Measurements from ENCODE around the gene KIAA0753. TPM values are rescaled to one million over a fixed set of nuclear protein-coding genes. Genes with fewer than 3 reads are reported as not detected.

KIAA0753 gene
- total RNA-seq, 1 experiment from 2014 or later, result 18.3 TPM

DNA sequence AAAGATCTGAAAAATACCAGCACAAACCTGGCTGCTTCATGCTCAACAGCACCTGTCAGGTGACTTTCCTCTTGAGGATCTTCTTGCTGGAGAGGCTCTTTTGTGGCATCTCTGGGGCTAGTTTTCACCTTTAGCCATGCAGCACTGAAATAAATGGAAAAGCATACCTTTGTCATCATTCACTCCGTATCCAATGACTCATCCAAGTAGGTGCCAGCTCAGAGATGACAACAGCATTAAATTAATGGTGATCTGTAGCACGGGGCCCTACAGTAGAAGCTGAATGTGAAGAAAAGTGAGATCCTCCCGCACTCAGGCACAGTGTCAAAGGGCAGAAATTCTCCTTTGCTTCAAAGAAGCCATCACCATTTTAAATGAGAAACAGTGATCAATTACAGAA lies 32.2 kb downstream of the KIAA0753 start:
- peak overlapping the region; percentile 49; the same call in 1 of the 2 replicates for H3K27ac ChIP-seq (ENCODE audit: low read depth, low read length)
- peak; percentile 49 for DNase-seq (ENCODE audit: low read depth, low spot score)
- H3K4me3 ChIP-seq (replicated peaks in 1 of 2; ENCODE audit: low read depth in 1 of 2, low read length in 2 of 2), result 0 out of 4 replicates have a peak overlapping the region, but pooled peaks of 1 of the 2 experiments have one; percentile 0
- peak; percentile 94 for ATAC-seq
- RAD21 ChIA-PET (ENCODE audit: low non-redundant PET in 1 of 2, low total read pairs in 2 of 2, uncharacterized antibody in 2 of 2, unreplicated experiment in 2 of 2), result no interaction called here
- H3K79me2 ChIP-seq (ENCODE audit: insufficient read depth, low read length), result peaks cover 6% of the 10 kb centered on the region
- H3K27me3 ChIP-seq (ENCODE audit: insufficient read depth, low read length), result no peaks in the 10 kb centered on the region
- no peaks in the 10 kb centered on the region for H3K9me3 ChIP-seq (ENCODE audit: control insufficient read depth in 1 of 2, insufficient read depth in 1 of 2, low read depth in 1 of 2, low read length in 2 of 2)
- CTCF ChIA-PET, result interaction anchor here (0.9 kb wide), 1 partner anchor 11 kb away, joined by 4 read pairs; no protein-coding TSS in a partner anchor
- H3K36me3 ChIP-seq (ENCODE audit: control insufficient read depth in 1 of 2, insufficient read depth in 2 of 2, low read length in 2 of 2), result peaks cover 30 to 41% of the 10 kb centered on the region in 2 experiments
- peak overlapping the region; percentile 28 for H3K9ac ChIP-seq (ENCODE audit: low read length)
- no TSS peak for BruUV-seq (replicated peaks)
- TF ChIP-seq SRF (IDR thresholded peaks at IDR 0.05; ENCODE audit: low read depth) (no peak), TCF7L2 (IDR thresholded peaks at IDR 0.05; ENCODE audit: borderline replicate concordance, extremely low read depth, insufficient read depth, insufficient read length) (no peak), YY1 (IDR thresholded peaks at IDR 0.05; ENCODE audit: extremely low read depth, insufficient replicate concordance, low read depth, low read length) (no peak), SP1 (IDR thresholded peaks at IDR 0.05; ENCODE audit: low read depth) (no peak; the same call in 1 of the 2 replicates), FOSL1 (IDR thresholded peaks at IDR 0.05; ENCODE audit: low read depth) (peak; percentile 91), EGR1 (IDR thresholded peaks at IDR 0.05; ENCODE audit: low read depth) (no peak), EZH2 (IDR thresholded peaks at IDR 0.05) (no peak), ZFX (IDR thresholded peaks at IDR 0.05) (no peak), POLR2AphosphoS5 (IDR thresholded peaks at IDR 0.05; ENCODE audit: low read depth, low read length) (no peak), CBX3 (IDR thresholded peaks at IDR 0.05; ENCODE audit: low read depth) (no peak), RAD21 (IDR thresholded peaks at IDR 0.05; ENCODE audit: low read depth) (no peak), JUND (IDR thresholded peaks at IDR 0.05) (peak; percentile 78)
- TF ChIP-seq, protein P1, sequence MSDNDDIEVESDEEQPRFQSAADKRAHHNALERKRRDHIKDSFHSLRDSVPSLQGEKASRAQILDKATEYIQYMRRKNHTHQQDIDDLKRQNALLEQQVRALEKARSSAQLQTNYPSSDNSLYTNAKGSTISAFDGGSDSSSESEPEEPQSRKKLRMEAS (IDR thresholded peaks at IDR 0.05), result peak; percentile 44; the same call in 1 of the 2 replicates
- TF ChIP-seq, protein P2, sequence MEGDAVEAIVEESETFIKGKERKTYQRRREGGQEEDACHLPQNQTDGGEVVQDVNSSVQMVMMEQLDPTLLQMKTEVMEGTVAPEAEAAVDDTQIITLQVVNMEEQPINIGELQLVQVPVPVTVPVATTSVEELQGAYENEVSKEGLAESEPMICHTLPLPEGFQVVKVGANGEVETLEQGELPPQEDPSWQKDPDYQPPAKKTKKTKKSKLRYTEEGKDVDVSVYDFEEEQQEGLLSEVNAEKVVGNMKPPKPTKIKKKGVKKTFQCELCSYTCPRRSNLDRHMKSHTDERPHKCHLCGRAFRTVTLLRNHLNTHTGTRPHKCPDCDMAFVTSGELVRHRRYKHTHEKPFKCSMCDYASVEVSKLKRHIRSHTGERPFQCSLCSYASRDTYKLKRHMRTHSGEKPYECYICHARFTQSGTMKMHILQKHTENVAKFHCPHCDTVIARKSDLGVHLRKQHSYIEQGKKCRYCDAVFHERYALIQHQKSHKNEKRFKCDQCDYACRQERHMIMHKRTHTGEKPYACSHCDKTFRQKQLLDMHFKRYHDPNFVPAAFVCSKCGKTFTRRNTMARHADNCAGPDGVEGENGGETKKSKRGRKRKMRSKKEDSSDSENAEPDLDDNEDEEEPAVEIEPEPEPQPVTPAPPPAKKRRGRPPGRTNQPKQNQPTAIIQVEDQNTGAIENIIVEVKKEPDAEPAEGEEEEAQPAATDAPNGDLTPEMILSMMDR (IDR thresholded peaks at IDR 0.05 in 2 of 3, conservative IDR thresholded peaks at IDR 0.05 in 1 of 3; ENCODE audit: borderline replicate concordance in 1 of 3, insufficient read depth in 1 of 3, low read depth in 2 of 3, low read length in 2 of 3), result no peak
- TF ChIP-seq, protein P3, sequence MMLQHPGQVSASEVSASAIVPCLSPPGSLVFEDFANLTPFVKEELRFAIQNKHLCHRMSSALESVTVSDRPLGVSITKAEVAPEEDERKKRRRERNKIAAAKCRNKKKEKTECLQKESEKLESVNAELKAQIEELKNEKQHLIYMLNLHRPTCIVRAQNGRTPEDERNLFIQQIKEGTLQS (IDR thresholded peaks at IDR 0.05), result no peak
- TF ChIP-seq, protein P4, sequence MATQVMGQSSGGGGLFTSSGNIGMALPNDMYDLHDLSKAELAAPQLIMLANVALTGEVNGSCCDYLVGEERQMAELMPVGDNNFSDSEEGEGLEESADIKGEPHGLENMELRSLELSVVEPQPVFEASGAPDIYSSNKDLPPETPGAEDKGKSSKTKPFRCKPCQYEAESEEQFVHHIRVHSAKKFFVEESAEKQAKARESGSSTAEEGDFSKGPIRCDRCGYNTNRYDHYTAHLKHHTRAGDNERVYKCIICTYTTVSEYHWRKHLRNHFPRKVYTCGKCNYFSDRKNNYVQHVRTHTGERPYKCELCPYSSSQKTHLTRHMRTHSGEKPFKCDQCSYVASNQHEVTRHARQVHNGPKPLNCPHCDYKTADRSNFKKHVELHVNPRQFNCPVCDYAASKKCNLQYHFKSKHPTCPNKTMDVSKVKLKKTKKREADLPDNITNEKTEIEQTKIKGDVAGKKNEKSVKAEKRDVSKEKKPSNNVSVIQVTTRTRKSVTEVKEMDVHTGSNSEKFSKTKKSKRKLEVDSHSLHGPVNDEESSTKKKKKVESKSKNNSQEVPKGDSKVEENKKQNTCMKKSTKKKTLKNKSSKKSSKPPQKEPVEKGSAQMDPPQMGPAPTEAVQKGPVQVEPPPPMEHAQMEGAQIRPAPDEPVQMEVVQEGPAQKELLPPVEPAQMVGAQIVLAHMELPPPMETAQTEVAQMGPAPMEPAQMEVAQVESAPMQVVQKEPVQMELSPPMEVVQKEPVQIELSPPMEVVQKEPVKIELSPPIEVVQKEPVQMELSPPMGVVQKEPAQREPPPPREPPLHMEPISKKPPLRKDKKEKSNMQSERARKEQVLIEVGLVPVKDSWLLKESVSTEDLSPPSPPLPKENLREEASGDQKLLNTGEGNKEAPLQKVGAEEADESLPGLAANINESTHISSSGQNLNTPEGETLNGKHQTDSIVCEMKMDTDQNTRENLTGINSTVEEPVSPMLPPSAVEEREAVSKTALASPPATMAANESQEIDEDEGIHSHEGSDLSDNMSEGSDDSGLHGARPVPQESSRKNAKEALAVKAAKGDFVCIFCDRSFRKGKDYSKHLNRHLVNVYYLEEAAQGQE (IDR thresholded peaks at IDR 0.05; ENCODE audit: low read depth), result no peak
- TF ChIP-seq, protein P5, sequence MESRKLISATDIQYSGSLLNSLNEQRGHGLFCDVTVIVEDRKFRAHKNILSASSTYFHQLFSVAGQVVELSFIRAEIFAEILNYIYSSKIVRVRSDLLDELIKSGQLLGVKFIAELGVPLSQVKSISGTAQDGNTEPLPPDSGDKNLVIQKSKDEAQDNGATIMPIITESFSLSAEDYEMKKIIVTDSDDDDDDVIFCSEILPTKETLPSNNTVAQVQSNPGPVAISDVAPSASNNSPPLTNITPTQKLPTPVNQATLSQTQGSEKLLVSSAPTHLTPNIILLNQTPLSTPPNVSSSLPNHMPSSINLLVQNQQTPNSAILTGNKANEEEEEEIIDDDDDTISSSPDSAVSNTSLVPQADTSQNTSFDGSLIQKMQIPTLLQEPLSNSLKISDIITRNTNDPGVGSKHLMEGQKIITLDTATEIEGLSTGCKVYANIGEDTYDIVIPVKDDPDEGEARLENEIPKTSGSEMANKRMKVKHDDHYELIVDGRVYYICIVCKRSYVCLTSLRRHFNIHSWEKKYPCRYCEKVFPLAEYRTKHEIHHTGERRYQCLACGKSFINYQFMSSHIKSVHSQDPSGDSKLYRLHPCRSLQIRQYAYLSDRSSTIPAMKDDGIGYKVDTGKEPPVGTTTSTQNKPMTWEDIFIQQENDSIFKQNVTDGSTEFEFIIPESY (IDR thresholded peaks at IDR 0.05; ENCODE audit: extremely low read depth, insufficient replicate concordance, low read length), result no peak
- intact Hi-C loops (cut with micrococcal nuclease), result no loop called here
- H4K20me1 ChIP-seq (ENCODE audit: insufficient read depth), result no peaks in the 10 kb centered on the region
- H3K4me1 ChIP-seq (ENCODE audit: control insufficient read depth in 1 of 2, insufficient read depth in 2 of 2, low read length in 2 of 2), result peaks cover 11 to 23% of the 10 kb centered on the region in 2 experiments
- POLR2A ChIA-PET, result interaction anchor here (1.4 kb wide), 1 partner anchor 9 kb away, joined by 4 read pairs; no protein-coding TSS in a partner anchor
- H3K9me2 ChIP-seq (ENCODE audit: insufficient read depth), result no peaks in the 10 kb centered on the region
- H2AFZ ChIP-seq (ENCODE audit: low read depth, low read length, poor library complexity, severe bottlenecking), result no peak overlapping the region
- peak overlapping the region; percentile 47 for H3K4me2 ChIP-seq (ENCODE audit: low read length)
